DMS153 treated with DMSO at 0.1 percent for 48 hours (cell line): ENCODE results near the gene TNFAIP3.

Experiments
- DNase-seq: peaks from one replicate; lab custom pipeline; 2025; ENCODE audit not compliant: unreplicated experiment; lab: John Stamatoyannopoulos, UW

TNFAIP3 gene

GRCh38 chr6:137901454-137901853 lies 34.4 kb downstream of the TNFAIP3 start:
- DNase-seq = no peak

DNA sequence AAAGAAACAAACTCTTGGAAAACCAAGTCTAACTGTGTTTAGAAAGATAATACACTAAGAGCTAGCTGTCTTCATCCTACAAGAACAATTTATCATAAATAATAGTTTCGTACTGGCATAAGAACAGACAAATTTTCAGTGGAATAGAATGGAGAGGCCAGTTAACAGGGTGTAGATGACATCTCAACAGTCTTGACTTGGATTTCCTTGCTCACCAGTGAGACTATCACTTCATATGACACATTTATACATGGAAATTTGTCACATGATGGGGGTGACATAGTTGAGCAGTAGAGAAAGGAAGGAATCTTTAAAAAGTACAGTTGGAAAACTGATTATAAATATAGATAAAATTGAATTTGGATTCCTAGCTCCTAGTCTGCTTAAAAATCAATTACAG lies 35.6 kb downstream of the TNFAIP3 start:
- DNase-seq = no peak

- no peak for DNase-seq
Observed at GRCh38 chr6:137903274-137903932, 36.3 kb downstream of the TNFAIP3 start.

DNA sequence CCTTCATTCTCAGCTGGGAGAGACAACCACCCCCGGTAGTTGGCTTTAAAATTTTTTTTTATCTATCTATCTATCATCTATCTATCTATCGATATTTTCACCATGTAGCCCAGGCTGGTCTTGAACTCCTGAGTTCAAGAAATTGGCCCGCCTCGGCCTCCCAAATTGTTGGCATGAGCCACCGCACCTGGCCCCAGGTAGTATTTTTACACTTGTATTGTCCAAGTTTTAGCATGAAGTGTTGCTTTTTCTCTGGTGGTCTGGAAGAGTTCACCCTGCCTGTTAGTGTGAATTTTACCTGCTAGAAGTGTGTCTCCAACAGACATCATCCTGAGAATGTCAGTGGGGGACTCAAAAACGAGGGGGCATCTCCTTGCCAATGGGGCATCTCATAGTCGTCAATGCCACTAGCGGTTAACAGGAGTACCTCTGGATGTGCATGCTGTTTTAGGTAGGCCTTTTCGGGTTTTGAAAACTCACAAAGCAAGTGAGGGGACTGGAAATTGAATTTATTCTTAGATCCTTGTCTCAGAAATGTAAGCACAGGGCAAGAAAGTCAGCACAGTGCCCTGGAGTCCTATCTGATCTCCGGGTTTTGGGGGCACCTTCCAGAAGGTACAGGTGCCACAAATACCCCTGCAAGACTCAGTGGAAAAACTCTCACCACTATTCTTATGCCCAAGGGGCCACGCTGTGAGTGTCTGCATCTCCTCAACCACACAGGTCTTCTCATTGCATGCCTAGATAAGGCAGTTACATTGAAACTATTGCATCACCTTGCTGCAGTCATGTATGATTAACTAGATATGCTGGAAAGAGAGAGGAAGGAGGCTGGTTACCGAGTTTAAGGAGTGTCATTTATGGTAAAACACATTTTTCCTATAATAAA lies 37.1 kb downstream of the TNFAIP3 start:
- DNase-seq = no peak

GRCh38 chr6:137904822-137905617 lies 38.0 kb downstream of the TNFAIP3 start:
- no peak for DNase-seq

DNA sequence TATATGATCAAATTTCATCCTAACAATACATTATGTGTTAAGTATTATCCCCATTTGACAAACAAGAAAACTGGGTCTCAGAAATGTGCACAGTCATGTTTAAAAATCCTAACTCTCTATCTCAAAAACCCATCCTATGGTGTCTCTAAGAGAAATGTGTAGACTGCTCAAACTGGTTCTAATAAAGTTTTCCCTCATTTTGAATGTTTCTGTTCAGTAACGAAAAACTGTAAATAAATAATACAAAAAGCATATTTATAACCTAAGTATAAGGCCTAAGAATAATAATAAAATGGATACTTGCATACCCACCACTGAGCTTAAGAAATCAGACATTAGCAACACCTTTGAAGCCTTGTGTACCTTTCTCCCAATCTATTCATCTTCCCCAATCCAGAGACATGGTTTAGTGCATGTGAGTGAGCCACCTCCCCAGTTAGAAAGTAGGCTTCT lies 39.0 kb downstream of the TNFAIP3 start:
- no peak for DNase-seq

DNA sequence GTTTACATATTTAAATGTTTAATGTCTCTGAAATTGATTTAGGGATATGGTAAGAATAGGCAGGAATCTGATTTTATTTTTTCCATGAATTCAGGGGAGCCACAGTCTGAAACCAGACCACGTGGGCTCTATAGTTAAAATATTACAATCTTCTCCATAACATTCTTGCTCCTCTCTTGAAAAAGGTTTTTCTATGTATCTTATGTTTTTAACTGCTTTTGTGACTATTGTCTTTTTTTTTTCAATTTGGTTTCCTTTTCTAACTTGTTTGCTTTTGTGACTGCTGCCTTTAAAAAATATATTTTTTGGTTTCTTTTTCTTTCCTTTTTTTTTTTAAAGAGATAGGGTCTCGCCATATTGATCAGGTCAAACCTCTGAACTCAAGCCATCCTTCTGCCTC lies 40.1 kb downstream of the TNFAIP3 start:
- DNase-seq = no peak

GRCh38 chr6:137909533-137909932 lies 42.5 kb downstream of the TNFAIP3 start:
- no peak for DNase-seq

- no peak for DNase-seq
Observed at GRCh38 chr6:137910424-137910834, 43.4 kb downstream of the TNFAIP3 start.

GRCh38 chr6:137910843-137911456 lies 43.9 kb downstream of the TNFAIP3 start:
- no peak for DNase-seq

GRCh38 chr6:137911675-137912191 lies 44.7 kb downstream of the TNFAIP3 start:
- no peak for DNase-seq

- no peak for DNase-seq
Observed at GRCh38 chr6:137912813-137913212, 45.8 kb downstream of the TNFAIP3 start.

- DNase-seq = no peak
Observed at GRCh38 chr6:137913434-137913833, 46.4 kb downstream of the TNFAIP3 start.

GRCh38 chr6:137913996-137914529 lies 47.0 kb downstream of the TNFAIP3 start:
- no peak for DNase-seq

DNA sequence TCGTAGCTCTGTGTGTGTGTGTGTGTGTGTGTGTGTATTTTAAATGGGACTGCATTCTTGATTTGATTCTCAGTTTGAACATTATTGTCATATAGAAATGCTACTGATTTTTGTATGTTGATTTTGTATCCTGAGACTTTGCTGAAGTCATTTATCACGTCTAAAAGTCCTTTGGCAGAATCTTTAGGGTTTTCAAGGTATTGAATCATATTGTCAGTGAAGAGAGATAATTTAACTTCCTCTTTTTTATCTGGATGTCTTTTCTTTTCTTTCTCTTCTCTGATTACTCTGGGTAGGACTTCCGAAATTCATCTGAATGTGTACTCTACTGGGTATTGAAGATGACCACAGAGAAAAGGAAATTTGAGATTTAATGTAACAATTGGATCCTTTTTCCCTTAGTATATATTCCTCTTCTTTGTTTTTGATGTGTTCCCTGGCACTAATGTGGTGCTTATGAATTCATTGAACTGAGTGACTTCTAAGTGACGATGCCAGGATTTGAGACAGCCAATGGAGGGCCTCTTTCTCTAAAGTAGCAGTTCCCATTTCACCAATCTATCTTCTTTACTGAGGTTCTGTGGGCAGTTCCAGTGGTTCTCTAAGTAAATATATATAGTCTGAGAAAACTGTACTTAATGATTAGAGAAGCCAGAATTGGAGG lies 47.6 kb downstream of the TNFAIP3 start:
- DNase-seq = no peak

DNA sequence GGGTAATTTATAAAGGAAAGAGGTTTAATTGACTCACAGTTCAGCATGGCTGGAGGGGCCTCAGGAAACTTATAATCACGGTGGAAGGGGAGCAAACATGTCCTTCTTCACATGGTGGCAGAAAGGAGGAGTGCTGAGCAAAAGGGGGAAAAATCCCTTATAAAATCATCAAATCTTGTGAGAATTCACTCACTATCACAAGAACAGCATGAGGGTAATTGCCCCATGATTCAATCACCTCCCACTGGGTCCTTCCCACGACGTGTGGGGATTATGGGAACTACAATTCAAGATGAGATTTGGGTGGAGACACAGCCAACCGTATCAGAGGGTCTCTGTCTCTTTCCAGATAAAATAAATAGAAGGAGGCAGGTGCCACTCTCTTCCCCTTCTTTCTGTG lies 48.7 kb downstream of the TNFAIP3 start:
- no peak for DNase-seq

DNA sequence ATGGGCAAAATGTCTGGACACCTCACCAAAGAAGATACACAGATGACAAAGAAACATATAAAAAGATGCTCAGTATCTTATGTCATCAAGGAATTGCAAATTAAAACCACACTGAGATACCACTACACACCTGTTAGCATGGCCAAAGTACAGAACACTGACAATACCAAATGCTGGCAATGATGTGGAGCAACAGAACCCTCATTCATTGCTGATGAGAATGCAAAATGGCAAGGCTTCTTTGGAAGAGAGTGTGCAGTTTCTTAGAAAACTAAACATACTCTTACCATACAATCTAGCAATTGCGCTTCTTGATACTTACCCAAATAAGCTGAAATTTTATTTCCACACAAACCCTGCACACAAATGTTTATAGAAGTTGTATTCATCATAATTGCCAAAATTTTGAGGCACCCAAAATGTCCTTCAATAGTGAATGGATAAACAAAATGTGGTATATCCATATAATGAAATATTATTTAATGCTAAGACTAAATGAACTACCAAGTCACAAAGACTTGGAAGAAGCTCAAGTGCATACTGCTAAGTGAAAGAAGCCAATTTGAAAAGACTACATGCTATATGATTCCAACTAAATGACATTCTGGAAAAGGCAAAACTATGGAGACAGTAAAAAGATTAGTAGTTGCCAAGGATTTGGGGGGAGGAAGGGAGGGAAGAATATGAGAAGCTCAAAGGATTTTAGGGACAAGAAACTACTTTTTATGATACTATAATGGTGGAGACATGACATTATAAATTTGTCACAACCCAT lies 50.7 kb downstream of the TNFAIP3 start:
- DNase-seq = no peak

GRCh38 chr6:137919502-137919823 lies 52.4 kb downstream of the TNFAIP3 start:
- no peak for DNase-seq
